Iris pigment epithelial cell (primary cell): ENCODE results near the gene CIC.
"Not testable (repeated sequence)": the region's sequence is repeated elsewhere in the genome, so short reads cannot be mapped to it uniquely, and the experiment has no call there.

Experiments
- DNase-seq: peaks from one replicate; pipeline ENCODE4 v3.0.0-alpha.2; 2011; ENCODE audit warnings: low read depth

CIC gene

GRCh38 chr19:42255766-42256745 lies 13.0 kb upstream of the CIC start:
- DNase-seq = peak; percentile 62

DNA sequence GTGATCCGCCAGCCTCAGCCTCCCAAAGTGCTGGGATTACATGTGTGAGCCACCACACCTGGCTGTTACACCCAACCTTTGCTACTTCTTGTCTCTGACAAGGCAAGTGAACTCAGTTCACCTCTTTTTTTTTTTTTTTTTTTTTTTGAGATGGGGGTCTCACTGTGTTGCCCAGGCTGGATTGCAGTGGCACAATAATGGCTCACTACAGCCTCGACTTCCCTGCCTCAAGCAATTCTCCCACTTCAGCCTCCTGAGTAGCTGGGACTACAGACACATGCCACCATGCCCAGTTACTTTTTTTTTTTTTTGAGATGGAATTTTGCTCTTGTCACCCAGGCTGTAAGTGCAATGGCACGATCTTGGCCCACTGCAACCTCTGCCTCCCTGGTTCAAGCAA lies 11.2 kb upstream of the CIC start:
- not testable (repeated sequence) for DNase-seq

DNA sequence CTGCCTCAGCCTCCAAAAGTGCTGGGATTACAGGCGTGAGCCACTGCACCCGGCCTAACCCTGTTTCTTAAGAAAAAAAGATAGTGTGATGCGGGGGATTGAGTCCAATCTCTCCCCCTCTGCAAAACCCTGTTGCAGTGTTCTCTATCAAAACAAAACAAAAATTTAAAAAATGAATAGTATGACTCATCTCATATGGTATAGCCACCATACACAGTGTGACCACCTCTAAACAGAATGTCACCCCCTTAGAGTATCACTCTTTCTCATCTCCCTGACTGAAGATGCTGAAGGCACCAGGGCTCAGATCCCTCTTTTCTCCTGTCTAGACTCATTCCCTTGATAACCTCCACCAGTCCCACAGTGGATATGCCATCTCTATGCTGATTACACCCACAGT lies 7.3 kb upstream of the CIC start:
- no peak for DNase-seq

- DNase-seq = not testable (repeated sequence)
Measured at GRCh38 chr19:42266105-42266504, 2.9 kb upstream of the CIC start.

DNA sequence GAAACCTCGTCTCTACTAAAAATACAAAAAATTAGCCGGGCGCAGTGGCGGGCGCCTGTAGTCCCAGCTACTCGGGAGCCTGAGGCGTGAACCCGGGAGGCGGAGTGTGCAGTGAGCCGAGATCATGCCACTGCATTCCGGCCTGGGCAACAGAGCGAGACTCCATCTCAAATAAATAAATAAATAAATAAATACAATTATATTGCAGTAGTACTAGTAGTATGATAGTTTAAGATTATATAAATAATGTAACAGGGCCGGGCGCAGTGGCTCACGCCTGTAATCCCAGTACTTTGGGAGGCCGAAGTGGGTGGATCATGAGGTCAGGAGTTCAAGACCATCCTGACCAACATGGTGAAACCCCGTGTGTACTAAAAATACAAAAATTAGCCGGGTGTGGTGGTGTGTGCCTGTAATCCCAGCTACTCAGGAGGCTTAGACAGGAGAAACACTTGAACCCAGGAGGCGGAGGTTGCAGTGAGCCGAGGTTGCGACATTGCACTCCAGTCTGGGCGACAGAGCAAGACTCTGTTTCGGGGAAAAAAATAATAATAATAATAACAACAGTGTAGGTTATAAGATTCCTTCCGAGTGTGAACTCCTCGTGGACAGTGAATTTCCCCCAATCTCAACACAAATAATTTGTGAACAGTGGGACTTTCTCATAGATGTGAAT lies 2.0 kb upstream of the CIC start:
- not testable (repeated sequence) for DNase-seq

DNA sequence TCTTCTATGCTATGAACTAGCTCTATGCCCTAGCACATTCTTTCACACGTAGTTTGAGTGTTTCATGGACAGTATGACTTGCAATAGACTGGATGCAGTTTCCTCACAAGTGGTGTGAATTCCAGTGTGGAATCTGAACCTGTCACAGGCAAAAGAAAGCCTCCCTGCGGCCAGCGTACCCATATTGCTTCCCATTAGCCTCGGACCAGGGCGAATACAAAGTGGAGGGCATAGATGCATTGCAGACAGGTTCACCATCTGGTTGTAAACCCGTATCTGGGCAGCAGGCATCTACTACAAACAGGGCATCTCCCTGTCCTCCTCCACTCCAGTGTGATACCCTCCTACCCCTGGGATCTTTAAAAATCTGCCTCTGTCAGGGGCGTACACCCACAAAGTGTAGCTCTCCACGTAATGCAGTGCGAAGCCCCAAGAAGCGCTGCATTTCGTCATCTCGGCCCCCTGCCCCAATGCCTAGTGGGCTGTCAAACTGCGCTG lies 1.4 kb upstream of the CIC start:
- peak; percentile 48 for DNase-seq

GRCh38 chr19:42268142-42268703 lies 829 bp upstream of the CIC start:
- DNase-seq = peak; percentile 99

- no peak for DNase-seq
Measured at GRCh38 chr19:42269478-42270345, 660 bp downstream of the CIC start.

DNA sequence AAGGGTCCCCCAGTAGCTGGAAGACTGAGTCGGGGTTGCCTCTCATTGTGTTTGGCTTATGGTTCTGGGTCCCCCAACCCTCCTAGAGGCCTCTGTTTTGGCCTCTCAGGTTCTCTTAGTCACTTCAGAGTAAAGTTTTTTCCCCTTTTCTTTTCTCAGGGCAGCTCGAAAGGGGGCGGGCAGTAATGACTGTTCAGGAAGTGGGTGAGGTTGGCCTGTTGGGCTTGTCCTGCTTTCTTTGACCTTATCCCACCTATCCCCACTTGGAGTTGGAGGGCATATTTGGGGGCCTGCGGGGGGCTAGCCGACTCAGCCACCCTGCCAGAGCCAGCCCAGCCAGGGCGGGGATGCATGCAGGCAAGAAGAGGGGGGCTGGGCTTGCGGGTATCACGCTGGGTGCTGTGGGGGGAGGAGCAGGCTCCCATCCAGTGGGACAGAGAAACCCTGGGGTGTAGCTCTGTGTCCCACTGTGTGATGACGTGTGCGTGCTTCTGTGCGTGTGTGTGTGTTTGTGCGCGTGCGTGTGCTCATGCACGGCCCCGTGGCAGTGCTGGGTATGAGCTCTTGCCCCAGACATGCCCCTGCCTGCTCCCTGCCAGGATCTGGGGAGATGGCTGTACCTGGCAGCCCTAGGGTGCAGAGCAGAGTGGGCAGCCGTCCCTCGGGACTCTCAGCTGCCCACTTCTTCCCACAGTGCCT lies 1.4 kb downstream of the CIC start:
- peak; percentile 66 for DNase-seq

DNA sequence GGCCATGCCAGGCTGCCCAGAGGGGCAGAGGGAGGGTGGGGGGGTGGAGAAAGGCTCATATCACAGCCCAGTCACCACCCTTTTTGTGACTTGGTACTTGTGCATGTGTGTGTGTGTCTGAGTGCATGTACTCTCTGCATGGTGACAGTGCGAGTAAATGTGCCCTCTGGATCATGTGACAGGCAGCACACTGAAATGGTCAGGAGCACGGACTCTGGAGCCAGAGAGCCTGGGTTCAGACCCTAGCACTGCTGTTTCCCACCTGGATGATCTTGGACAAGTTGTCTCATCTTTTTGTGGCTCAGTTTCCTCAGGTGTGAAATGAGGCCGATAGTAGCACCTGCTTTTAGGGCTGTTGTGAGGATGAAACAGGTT lies 2.0 kb downstream of the CIC start:
- no peak for DNase-seq

DNA sequence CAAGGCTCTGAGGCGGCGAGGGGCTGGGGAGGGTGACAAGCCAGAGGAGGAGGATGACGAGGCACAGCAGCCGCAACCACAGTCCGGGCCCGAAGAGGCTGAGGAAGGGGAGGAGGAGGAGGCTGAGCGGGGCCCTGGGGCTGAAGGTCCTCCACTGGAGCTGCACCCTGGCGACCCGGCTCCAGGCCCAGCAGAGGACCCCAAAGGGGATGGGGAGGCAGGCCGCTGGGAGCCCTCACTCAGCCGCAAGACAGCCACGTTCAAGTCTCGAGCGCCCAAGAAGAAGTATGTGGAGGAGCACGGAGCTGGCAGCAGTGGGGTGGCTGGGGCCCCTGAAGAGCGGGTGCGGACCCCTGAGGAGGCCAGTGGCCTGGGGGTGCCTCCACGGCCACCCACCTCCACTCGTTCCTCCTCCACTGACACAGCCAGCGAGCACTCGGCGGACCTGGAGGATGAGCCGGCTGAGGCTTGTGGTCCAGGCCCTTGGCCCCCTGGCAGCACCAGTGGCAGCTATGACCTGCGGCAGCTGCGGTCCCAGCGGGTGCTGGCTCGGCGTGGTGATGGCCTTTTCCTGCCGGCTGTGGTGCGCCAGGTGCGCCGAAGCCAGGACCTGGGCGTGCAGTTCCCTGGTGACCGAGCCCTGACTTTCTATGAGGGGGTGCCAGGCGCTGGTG lies 2.9 kb downstream of the CIC start:
- no peak for DNase-seq

GRCh38 chr19:42272535-42272897 lies 3.5 kb downstream of the CIC start:
- no peak for DNase-seq

DNA sequence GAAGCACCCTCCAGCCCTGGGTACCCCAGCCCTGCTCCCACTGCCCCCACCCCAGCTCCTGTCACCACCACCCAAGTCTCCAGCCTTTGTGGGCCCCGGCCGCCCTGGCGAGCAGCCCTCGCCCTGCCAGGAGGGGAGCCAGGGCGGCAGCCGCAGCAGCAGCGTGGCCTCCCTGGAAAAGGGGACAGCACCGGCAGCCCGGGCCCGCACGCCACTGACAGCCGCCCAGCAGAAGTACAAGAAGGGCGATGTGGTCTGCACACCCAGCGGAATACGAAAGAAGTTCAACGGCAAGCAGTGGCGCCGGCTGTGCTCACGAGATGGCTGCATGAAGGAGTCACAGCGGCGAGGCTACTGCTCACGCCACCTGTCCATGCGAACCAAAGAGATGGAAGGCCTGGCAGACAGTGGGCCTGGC lies 3.9 kb downstream of the CIC start:
- DNase-seq = no peak

DNA sequence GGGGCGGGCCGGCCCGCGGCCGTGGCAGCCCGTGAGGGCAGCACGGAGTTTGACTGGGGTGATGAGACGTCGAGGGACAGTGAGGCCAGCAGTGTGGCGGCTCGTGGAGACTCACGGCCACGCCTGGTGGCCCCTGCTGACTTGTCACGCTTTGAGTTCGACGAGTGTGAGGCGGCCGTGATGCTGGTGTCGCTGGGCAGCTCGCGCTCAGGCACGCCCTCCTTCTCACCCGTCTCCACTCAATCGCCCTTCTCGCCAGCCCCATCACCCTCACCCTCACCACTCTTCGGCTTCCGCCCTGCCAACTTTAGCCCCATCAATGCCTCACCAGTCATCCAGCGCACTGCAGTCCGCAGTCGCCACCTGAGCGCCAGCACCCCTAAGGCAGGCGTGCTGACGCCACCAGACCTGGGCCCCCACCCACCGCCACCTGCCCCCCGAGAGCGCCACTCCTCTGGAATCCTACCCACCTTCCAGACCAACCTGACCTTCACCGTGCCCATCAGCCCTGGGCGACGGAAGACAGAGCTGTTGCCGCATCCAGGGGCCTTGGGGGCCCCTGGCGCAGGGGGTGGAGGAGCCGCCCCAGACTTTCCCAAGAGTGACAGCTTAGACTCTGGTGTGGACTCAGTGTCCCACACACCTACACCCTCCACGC lies 4.5 kb downstream of the CIC start:
- DNase-seq = no peak

GRCh38 chr19:42274065-42274682 lies 5.1 kb downstream of the CIC start:
- DNase-seq = no peak

DNA sequence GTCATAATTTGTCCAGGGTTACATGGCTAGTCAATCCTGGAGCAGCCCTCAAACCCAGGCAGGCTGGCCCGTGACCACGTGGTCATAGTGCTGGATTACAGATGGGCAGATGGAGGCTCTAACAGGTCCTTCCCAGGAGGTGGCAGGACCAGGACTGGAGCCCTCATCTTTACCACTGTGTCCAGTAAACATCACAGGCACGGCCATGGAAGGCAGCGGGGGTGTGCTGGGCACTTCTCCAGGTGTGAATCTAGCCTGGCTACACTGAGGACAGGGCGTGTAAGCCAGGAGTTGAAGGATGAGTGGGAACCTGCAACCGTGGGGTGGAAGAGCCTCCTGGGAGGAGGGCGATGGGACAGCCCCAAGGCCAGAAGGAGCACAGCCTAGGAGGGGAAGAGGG lies 6.1 kb downstream of the CIC start:
- DNase-seq = no peak

- no peak for DNase-seq
Measured at GRCh38 chr19:42275517-42275916, 6.5 kb downstream of the CIC start.

DNA sequence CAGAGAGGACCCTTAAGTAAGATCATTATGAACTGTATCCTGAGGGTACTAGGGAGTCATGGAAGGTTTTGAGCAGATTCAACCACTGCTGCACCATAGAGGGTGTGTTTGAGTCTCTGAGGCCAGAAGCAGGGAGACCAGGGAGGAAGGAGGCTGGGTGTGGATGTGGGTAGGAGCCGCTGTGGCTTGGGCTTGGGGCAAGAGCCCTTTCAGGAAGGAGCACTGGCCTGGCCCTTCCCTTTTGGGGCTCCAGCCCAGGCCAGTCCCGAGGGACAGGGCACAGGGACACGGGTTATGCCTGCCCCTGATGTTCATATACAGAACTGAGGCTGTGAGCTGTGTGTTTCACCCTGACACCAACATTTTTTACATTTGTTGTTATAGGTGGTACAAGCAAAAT lies 7.2 kb downstream of the CIC start:
- DNase-seq = no peak

- DNase-seq = no peak
Measured at GRCh38 chr19:42276821-42277220, 7.8 kb downstream of the CIC start.
